K562 (cell line): ENCODE results near the gene IKZF3. TPM values are rescaled to one million over a fixed set of nuclear protein-coding genes. Genes with fewer than 3 reads are reported as not detected.

Source experiments
- ATAC-seq: fragments of 200-7000 bp; cut with Tn5 transposase; 3 replicates; pipeline ENCODE4 v1.9.1; 2020; ENCODE audit warnings: moderate library complexity
- BruUV-seq: library from RNA; stranded (reverse); fragments of 400-500 nt; replicated peaks from 2 replicates; lab custom pipeline; 2021; lab: Mats Ljungman, UMichigan
- CTCF ChIA-PET: fragments of 300-600 bp; formaldehyde crosslinking; extraction: SDS; loops from one replicate; lab custom pipeline; 2021; ENCODE audit warnings: low intra/inter-chr PET ratio; lab: Yijun Ruan, JAX
- POLR2A ChIA-PET: fragments of 300-600, 350-650 bp; sonication (Branson Sonifier 250); formaldehyde crosslinking; extraction: SDS; loops from one replicate; lab custom pipeline; 2021; ENCODE audit warnings: antibody characterized with exemption, inconsistent platforms; lab: Yijun Ruan, JAX
- DNase-seq, 4 experiments: peaks; one replicate each; pipeline versions ENCODE4 v3.0.0 to v3.0.0-alpha.2; 2011 to 2018; ENCODE audit warnings: low spot score in 3 of 4, mixed read lengths in 3 of 4; ENCODE audit errors: extremely low read depth in 1 of 4
- FAIRE-seq: peaks from 2 replicates; lab custom pipeline; 2011; peaks lifted over from hg19 to GRCh38; lab: Jason Lieb, UNC
- H2AFZ ChIP-seq: 2 replicates; pipeline ENCODE4 v1.6.0; 2011; ENCODE audit warnings: low read depth, low read length, control low read depth, inconsistent platforms
- H3K27ac ChIP-seq: fragments of 200-600 bp; 3 replicates; pipeline ENCODE4 v1.8.0; 2011; ENCODE audit warnings: low read depth, mild to moderate bottlenecking, control low read depth, inconsistent platforms, low read length, moderate library complexity, mixed read lengths; ENCODE audit errors: extremely low read depth
- H3K27me3 ChIP-seq, 2 experiments: fragments of 300-600 bp in 1 of 2; 2 replicates in 1 of 2; 3 replicates in 1 of 2; pipeline versions ENCODE4 v1.6.0 to v1.8.0; 2011; ENCODE audit warnings: inconsistent platforms in 2 of 2, low read length in 2 of 2, mild to moderate bottlenecking in 1 of 2, mixed read lengths in 1 of 2, moderate library complexity in 1 of 2; ENCODE audit not compliant: control insufficient read depth in 2 of 2, insufficient read depth in 2 of 2
- H3K36me3 ChIP-seq: fragments of 300-600 bp; 3 replicates; pipeline ENCODE4 v1.8.0; 2011; ENCODE audit warnings: mild to moderate bottlenecking, low read length, inconsistent platforms; ENCODE audit not compliant: control insufficient read depth, insufficient read depth
- H3K4me1 ChIP-seq, 2 experiments: fragments of 200-600 bp in 1 of 2; replicated peaks in 1 of 2; 2 replicates in 1 of 2; 3 replicates in 1 of 2; pipeline versions ENCODE4 v1.5.1 to v1.8.0; 2011; ENCODE audit warnings: inconsistent platforms in 2 of 2, low read length in 2 of 2, mild to moderate bottlenecking in 1 of 2, mixed read lengths in 1 of 2, moderate library complexity in 1 of 2; ENCODE audit not compliant: control insufficient read depth in 2 of 2, insufficient read depth in 2 of 2
- H3K4me2 ChIP-seq: 2 replicates; pipeline ENCODE4 v1.6.1; 2011; ENCODE audit warnings: low read length, control low read depth, inconsistent platforms, mixed read lengths; ENCODE audit not compliant: insufficient read depth
- H3K4me3 ChIP-seq: fragments of 200-600 bp; sonication (generic), shearing (Covaris generic); 2 replicates; pipeline ENCODE4 v1.5.1; 2016; ENCODE audit warnings: control low read depth, inconsistent platforms
- H3K79me2 ChIP-seq: fragments of 200-600 bp; 3 replicates; pipeline ENCODE4 v1.8.0; 2011; ENCODE audit warnings: low read length, inconsistent platforms; ENCODE audit not compliant: control insufficient read depth, insufficient read depth
- H3K9ac ChIP-seq, 2 experiments: 2 replicates each; pipeline versions ENCODE4 v1.6.0 to v1.6.1; 2011; ENCODE audit warnings: low read depth in 2 of 2, low read length in 2 of 2, control low read depth in 1 of 2, inconsistent platforms in 1 of 2, mild to moderate bottlenecking in 1 of 2, mixed read lengths in 1 of 2; ENCODE audit not compliant: insufficient read depth in 1 of 2
- H3K9me1 ChIP-seq: one replicate; pipeline ENCODE4 v1.6.0; 2011; ENCODE audit warnings: inconsistent platforms, mild to moderate bottlenecking, low read length, moderate library complexity; ENCODE audit not compliant: control insufficient read depth, insufficient read depth
- H3K9me3 ChIP-seq: replicated peaks from 2 replicates; pipeline ENCODE4 v1.5.1; 2011; ENCODE audit warnings: low read depth, low read length, inconsistent platforms; ENCODE audit not compliant: control insufficient read depth, insufficient read depth
- H4K20me1 ChIP-seq: replicated peaks from 2 replicates; pipeline ENCODE4 v1.6.1; 2011; ENCODE audit warnings: low read length, inconsistent platforms, mixed read lengths; ENCODE audit not compliant: control insufficient read depth, insufficient read depth
- BCOR ChIP-seq: fragments of 450-650 bp; IDR thresholded peaks from 2 replicates; pipeline ENCODE4 v1.6.1; 2016
- HDAC1 ChIP-seq, 2 experiments: fragments of 450-650 bp; IDR thresholded peaks; 2 replicates each; pipeline ENCODE4 v1.6.1; 2016 to 2017; ENCODE audit warnings: inconsistent platforms in 1 of 2, mild to moderate bottlenecking in 1 of 2, moderate library complexity in 1 of 2
- HDAC6 ChIP-seq: IDR thresholded peaks from 2 replicates; pipeline ENCODE4 v1.6.1; 2012; ENCODE audit warnings: low read depth, mild to moderate bottlenecking, control low read depth, inconsistent platforms, low read length, moderate library complexity
- HNRNPLL ChIP-seq: fragments of 200-400 bp; formaldehyde crosslinking; IDR thresholded peaks from 2 replicates; pipeline ENCODE4 v1.6.1; 2017; ENCODE audit warnings: low read length, low read depth, mild to moderate bottlenecking; ENCODE audit not compliant: poor library complexity, severe bottlenecking
- POLR3G ChIP-seq: IDR thresholded peaks from 2 replicates; pipeline ENCODE4 v1.6.1; 2011; ENCODE audit not compliant: insufficient read length, insufficient replicate concordance; ENCODE audit errors: extremely low read depth
- RAD21 ChIP-seq, 2 experiments: fragments of 250-450 bp in 1 of 2; fragments of 450-650 bp in 1 of 2; sonication (Bioruptor Pico) in 1 of 2; formaldehyde crosslinking in 1 of 2; IDR thresholded peaks in 1 of 2; conservative IDR thresholded peaks in 1 of 2; 2 replicates each; pipeline versions ENCODE4 v1.4.0 to v1.8.0; 2020 to 2022; ENCODE audit warnings: mild to moderate bottlenecking in 2 of 2, moderate library complexity in 1 of 2
- SMAD4 ChIP-seq: fragments of 250-450 bp; sonication (Bioruptor Pico); conservative IDR thresholded peaks from 2 replicates; pipeline ENCODE4 v1.8.0; 2021; ENCODE audit warnings: inconsistent platforms, mild to moderate bottlenecking, moderate library complexity
- ZNF121 ChIP-seq: sonication (generic); formaldehyde crosslinking; conservative IDR thresholded peaks from 2 replicates; pipeline ENCODE4 v1.8.0; 2022; ENCODE audit warnings: missing genetic modification reagents
- ZNF232 ChIP-seq: sonication (generic); formaldehyde crosslinking; IDR thresholded peaks from 2 replicates; pipeline ENCODE4 v1.8.0; 2022; ENCODE audit warnings: mild to moderate bottlenecking, missing genetic modification reagents
- WGBS: fragments of 100-300 bp; shearing (Covaris generic); methylation state at CpG from one replicate; pipeline ENCODE4 v1.1.6; 2016; ENCODE audit warnings: low coverage, mixed read lengths; ENCODE audit not compliant: insufficient coverage; ENCODE audit errors: missing lambda C conversion rate; 5-methylcytosine and 5-hydroxymethylcytosine counted together
- in situ Hi-C: fragments of 300-500 bp; cut with MboI; formaldehyde crosslinking; loops from 4 replicates; pipeline ENCODE4 v1.15.0; 2018; ENCODE audit warnings: inconsistent platforms, mixed read lengths
- intact Hi-C: fragments of 100-400 bp; cut with micrococcal nuclease; formaldehyde crosslinking; loops from 2 replicates; pipeline ENCODE4 v1.14.2; 2022
- polyA plus RNA-seq, 8 experiments: library from polyadenylated mRNA; depleted of rRNA in 4 of 8; stranded (reverse) in 5 of 8; unstranded in 3 of 8; fragments of >200 nt; fragmentation: Nextera tagmentation in 2 of 8; fragmentation: Illumina TruSeq in 1 of 8; extraction: Ambion mirVana in 2 of 8; extraction: Trizol in 1 of 8; gene quantifications; 2 replicates each; pipeline versions ENCODE4 v1.2.1 to v1.2.3, GENCODE V29; 2011 to 2014; ENCODE audit warnings: inconsistent platforms in 1 of 8, missing spikeins in 1 of 8
- total RNA-seq, 7 experiments: library from RNA; depleted of rRNA in 6 of 7; stranded (reverse); fragments of >200 nt in 6 of 7; fragmentation: Illumina TruSeq in 2 of 7; extraction: Trizol in 2 of 7; gene quantifications; 2 replicates each; pipeline versions ENCODE4 v1.2.1 to v1.2.3, GENCODE V29; 2011 to 2021; ENCODE audit warnings: low replicate concordance in 1 of 7

IKZF3 gene
- total and polyA plus RNA-seq, 9 of the 15 experiments (the other 6 are each of a cell fraction or from before 2014, with no cell fraction given) = 0.06 to 1.6 (median 0.62) TPM

- H3K79me2 ChIP-seq = no peaks in the 10 kb centered on the region
- ChIA-PET CTCF (no interaction called here), POLR2A (interaction anchor here (0.8 to 1.2 kb wide), 3 partner anchors 12 to 94 kb away, joined by 4 to 5 read pairs (median 4); no protein-coding TSS in a partner anchor)
- no peak overlapping the region for H3K27ac ChIP-seq
- H4K20me1 ChIP-seq = no peaks in the 10 kb centered on the region
- H3K36me3 ChIP-seq = peaks cover under 1% of the 10 kb centered on the region; the same call in 1 of the 3 replicates
- DNase-seq (no peak), FAIRE-seq (no peak), ATAC-seq (no peak)
- no peak overlapping the region for H3K9ac ChIP-seq
- peaks cover 6 to 34% of the 10 kb centered on the region in 2 experiments; a peak in 4 of 5 replicates for H3K4me1 ChIP-seq
- H3K9me3 ChIP-seq = no peaks in the 10 kb centered on the region
- no peaks in the 10 kb centered on the region for H3K27me3 ChIP-seq
- no peak overlapping the region for H3K4me3 ChIP-seq
- H2AFZ ChIP-seq = no peak overlapping the region
- intact Hi-C loops = no loop called here
- 86% methylated on average over 6 of the region's 6 CpGs for WGBS
- in situ Hi-C loops = no loop called here
- peak; percentile 92 for TF ChIP-seq ZNF121 (CRISPR knock-in tag)
- TF ChIP-seq RAD21 (CRISPR knock-in tag; conservative IDR thresholded peaks at IDR 0.05 in 1 of 2, IDR thresholded peaks at IDR 0.05 in 1 of 2) = no peak
- TF ChIP-seq BCOR = peak; percentile 48; the same call in 1 of the 2 replicates
- no peaks in the 10 kb centered on the region for H3K9me1 ChIP-seq
- BruUV-seq = no TSS peak
- H3K4me2 ChIP-seq = no peak overlapping the region
These were observed 142.0 kb downstream of the IKZF3 start for GRCh38 chr17:39722104-39722503.

GRCh38 chr17:39719563-39720355 is 144.4 kb downstream of the IKZF3 start:
- H2AFZ ChIP-seq = no peak overlapping the region
- no peak for DNase-seq
- no peak overlapping the region; a peak in 1 of 4 replicates for H3K9ac ChIP-seq
- H3K4me1 ChIP-seq = peaks cover 5 to 29% of the 10 kb centered on the region in 2 experiments; a peak in 4 of 5 replicates
- POLR2A ChIA-PET = interaction anchor here (1.5 kb wide), 1 partner anchor 9 kb away, joined by 5 read pairs; no protein-coding TSS in a partner anchor
- in situ Hi-C loops (no loop called here), intact Hi-C loops (no loop called here)
- TF ChIP-seq HNRNPLL (no peak), POLR3G (no peak), HDAC6 (no peak), SMAD4 (no peak), ZNF232 (CRISPR knock-in tag) (no peak), HDAC1 (IDR thresholded peaks at IDR 0.05) (no peak)
- 53% methylated on average over 4 of the region's 7 CpGs for WGBS
- no TSS peak for BruUV-seq
- CTCF ChIA-PET = no interaction called here
- H3K4me2 ChIP-seq = no peak overlapping the region
- no peak for ATAC-seq
- H3K9me3 ChIP-seq = no peaks in the 10 kb centered on the region
- H3K4me3 ChIP-seq = no peak overlapping the region
- no peaks in the 10 kb centered on the region for H3K36me3 ChIP-seq
- no peak overlapping the region for H3K27ac ChIP-seq
- H3K27me3 ChIP-seq = no peaks in the 10 kb centered on the region
- H3K9me1 ChIP-seq = no peaks in the 10 kb centered on the region
- FAIRE-seq = no peak
- no peaks in the 10 kb centered on the region for H3K79me2 ChIP-seq
- H4K20me1 ChIP-seq = no peaks in the 10 kb centered on the region
